Stimulated activated CD8-positive, alpha-beta memory T cell treated with anti-CD3 and anti-CD28 coated beads, Interleukin-4, amount 100 ng/mL, for 4 hours (primary cell): Measurements from ENCODE around the gene GAB2.
A peak's percentile ranks its signal among the peaks of the same experiment; 100 is the strongest.

Experiments used
- DNase-seq, 2 donors: peaks; one replicate each; pipeline ENCODE4 v3.0.0-alpha.2; 2020; ENCODE audit warnings: low read depth in 2 of 2, low spot score in 1 of 2

Gene GAB2

GRCh38 chr11:78209478-78209877 is 208.1 kb downstream of the GAB2 start:
- no peak for DNase-seq

DNA sequence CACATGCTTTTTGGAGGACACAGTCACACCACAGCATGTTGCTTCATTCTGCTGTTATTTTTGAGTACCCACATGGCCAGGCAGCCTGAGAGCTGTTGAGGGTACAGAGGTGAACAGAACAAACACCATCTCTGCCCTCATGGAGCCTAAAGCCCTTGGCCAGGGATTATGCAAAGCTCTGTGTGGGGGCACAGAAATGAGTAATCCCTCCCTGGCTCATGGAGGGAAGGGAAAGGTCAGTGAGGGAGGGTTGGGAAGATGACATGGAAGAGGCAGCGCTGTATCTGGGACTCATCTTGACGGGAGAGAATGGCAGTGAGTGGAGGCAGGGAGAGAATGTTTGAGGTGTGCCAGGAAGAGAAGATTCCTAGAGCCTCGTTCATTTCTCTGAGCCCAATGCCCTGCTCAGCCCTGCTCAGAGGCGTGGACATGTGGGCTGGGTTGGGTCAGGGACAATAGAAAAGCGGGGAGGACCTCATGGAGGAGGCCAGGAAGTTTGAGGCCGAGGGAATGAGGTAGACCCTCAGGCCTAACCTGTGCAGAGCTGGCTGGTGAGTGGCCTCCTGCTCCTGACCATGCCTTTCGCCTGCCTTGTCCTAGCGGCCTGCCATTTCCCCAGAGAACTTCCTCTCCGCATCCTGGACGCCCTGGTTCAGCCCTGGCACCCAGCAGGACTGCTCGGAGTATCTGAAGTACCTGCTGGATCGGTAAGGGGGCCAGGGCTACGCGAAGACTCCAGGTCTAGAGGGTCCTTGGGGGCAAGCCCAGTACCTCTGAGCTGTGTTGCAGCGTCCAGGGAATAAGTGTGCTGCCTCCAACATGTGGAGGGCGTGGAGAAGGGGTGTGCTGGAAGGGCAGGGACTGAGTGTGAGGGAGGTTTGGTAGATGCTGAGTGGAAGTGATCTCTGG is 209.1 kb downstream of the GAB2 start:
- DNase-seq, result no peak

- no peak for DNase-seq
Measured at GRCh38 chr11:78207532-78208256, 209.9 kb downstream of the GAB2 start.

GRCh38 chr11:78205691-78206090 is 211.9 kb downstream of the GAB2 start:
- no peak for DNase-seq

GRCh38 chr11:78205256-78205655 is 212.4 kb downstream of the GAB2 start:
- no peak for DNase-seq

GRCh38 chr11:78203184-78203583 is 214.4 kb downstream of the GAB2 start:
- DNase-seq, result no peak

DNA sequence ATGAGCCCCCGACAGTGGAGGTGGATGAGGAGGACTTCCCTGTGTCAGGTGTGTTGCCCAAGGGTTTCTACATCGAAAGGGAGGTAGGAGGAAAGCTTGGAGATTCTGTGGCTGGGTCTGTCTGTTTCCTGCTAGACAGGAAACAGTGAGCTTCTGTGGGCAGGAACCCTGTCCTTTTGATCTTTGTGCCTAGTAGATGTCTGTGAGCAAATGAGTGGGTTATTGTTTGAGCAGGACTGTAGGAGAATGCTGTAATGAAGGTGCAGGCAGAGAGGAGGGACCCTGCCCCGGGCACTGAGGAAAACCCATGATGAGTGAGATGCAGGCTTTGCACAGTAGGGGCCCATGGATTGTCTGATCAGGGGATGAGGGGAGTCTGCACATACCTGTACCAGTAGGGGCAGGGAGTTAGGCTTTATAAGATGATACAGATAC is 214.9 kb downstream of the GAB2 start:
- DNase-seq, result peak in 1 of 2 donors; percentile 27

GRCh38 chr11:78201096-78201818 is 216.4 kb downstream of the GAB2 start:
- DNase-seq, result no peak

DNA sequence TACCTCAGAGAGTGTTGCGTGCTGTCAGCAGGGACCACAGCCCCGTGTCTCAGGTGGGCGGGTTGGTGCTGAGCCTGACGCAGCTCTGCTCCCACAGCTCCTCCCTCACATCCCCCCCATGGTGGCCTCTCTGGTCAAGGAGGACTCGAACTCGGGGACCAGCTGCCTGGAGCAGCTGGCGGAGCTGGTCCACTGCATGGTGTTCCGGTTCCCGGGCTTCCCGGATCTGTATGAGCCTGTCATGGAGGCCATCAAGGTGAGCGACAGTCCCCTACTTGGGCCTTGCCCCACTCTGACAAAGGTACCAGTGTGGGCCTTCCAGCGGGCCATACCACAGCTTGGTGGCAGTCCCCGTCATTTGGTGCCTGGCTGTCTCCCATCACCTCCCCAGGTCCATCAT is 217.1 kb downstream of the GAB2 start:
- DNase-seq, result no peak

DNA sequence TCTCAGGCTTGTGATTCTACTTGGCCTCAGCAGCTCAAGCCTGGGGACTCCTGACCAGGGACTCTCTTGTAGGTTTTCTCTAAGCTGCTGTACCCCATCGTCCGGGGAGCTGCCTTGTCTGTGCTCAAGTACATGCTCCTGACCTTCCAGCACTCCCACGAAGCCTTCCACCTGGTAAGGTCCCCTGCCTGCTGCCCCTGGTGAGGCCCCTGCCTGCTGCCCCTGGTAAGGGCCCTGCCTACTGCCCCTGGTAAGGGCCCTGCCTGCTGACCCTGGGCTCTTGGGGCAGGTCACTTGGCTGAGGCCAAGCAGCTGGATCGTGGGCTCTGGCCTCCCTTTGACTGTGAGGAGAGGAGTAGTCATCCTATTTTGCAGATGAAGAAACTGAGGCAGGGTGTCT is 217.6 kb downstream of the GAB2 start:
- no peak for DNase-seq

DNA sequence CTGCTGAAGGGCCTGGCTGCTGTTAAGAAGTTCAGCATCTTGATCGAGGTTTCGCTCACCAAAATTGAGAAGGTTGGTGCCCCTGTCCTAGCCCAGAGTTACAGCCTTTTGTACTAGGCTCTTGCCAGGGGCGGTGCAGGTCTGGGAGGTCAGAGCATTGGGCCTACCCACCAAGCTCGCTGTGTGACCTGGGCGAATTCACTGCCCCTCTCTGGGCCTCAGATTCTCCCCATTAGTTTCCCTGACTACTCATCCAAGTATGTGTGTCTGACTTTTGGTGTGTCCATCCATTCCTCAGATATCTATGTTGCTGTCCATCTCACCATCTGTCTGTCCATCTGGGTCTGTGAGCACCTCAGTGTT is 218.0 kb downstream of the GAB2 start:
- no peak for DNase-seq

- no peak for DNase-seq
Measured at GRCh38 chr11:78199015-78199652, 218.5 kb downstream of the GAB2 start.

- DNase-seq, result no peak
Measured at GRCh38 chr11:78197816-78198215, 219.8 kb downstream of the GAB2 start.

DNA sequence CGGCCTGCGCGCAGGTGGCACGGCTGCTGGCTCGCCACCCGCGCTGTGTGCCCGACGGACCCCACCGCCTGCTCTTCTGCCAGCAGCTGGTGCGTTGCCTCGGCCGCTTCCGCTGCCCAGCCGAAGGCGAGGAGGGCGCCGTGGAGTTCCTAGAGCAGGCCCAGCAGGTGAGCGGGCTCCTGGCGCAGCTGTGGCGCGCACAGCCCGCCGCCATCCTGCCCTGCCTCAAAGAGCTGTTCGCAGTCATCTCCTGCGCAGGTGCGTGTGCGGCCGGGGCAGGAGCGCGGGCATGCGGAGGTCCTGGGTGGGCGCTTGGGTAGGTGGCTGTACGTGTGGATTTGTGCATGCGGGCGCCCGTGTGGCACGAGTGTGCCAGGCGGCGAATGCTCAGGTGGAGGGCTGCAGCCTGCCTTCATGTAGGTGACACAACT is 220.9 kb downstream of the GAB2 start:
- DNase-seq, result no peak

DNA sequence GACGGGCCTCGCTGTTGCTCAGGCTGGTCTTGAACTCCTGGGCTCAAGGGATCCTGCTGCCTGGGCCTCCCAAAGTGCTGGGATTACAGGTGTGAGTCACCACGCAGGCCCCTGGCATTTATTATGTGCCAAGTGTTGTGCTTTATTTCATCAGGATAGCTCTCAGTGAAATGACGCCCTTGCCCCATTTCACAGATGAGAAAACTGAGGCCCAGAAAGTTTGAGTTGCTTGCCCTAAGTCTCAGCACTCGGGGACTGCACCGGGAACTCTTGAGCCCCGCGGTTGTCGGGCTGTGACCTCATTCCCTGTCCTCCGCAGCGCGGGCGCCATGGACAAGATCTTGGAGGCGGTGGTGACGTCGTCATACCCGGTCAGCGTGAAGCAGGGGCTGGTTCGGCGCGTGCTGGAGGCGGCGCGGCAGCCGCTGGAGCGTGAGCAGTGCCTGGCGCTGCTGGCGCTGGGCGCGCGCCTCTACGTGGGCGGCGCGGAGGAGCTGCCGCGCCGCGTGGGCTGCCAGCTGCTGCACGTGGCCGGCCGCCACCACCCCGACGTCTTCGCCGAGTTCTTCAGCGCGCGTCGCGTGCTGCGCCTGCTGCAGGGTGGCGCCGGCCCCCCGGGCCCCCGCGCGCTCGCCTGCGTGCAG is 221.6 kb downstream of the GAB2 start:
- no peak for DNase-seq

- DNase-seq, result no peak
Measured at GRCh38 chr11:78194490-78194889, 223.1 kb downstream of the GAB2 start.

DNA sequence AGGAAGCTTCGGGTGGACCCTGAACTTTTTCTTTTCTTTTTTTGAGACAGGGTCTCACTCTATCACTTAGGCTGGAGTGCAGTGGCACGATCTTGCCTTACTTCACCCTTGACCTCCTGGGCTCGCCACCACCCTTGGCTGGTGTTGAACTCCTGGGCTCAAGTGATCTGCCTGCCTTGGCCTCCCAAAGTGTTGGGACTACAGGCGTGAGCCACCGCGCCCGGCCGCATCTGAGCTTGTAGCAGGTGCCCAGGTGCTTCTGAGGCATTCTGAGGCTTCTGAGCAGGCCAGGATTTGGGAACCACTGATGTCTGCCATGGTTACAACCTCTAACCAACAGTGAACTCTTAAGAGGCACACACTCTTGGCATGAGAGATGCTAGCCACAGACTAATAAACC is 223.8 kb downstream of the GAB2 start:
- no peak for DNase-seq

DNA sequence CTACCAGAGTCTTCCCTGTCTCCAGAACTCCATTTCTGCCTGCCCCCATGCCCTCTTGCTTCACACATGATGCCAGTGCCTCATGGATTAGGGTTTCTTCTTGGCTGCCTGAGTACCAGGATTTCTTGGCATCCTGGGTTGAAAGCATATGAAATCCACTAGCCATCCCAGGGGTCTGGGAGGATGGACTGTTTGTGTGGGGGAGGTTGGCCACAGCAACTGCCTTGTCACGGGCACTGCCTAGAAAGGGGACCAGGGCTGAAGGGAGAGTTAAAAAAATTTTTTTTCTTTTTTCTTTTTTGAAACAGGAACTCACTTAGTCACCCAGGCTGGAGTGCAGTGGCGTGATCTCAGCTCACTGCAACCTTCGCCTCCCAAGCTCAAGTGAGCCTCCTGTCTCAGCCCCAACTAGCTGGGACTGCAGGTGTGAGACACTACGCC is 224.7 kb downstream of the GAB2 start:
- DNase-seq, result no peak

- no peak for DNase-seq
Measured at GRCh38 chr11:78192223-78192719, 225.3 kb downstream of the GAB2 start.

GRCh38 chr11:78190871-78191538 is 226.6 kb downstream of the GAB2 start:
- DNase-seq, result no peak
